Neural progenitor cell (in vitro differentiated cells): ENCODE data around the gene CABP2. TPM values are rescaled to one million over a fixed set of nuclear protein-coding genes. Genes with fewer than 3 reads are reported as not detected.

Experiments used
- DNase-seq: peaks from one replicate; pipeline ENCODE4 v3.0.0-alpha.2; 2016; ENCODE audit warnings: low spot score
- H2AFZ ChIP-seq: fragments of 200-600 bp; sonication (generic); replicated peaks from 2 replicates; pipeline ENCODE4 v1.6.1; 2016; ENCODE audit warnings: antibody characterized with exemption
- H3F3A ChIP-seq: fragments of 200-600 bp; sonication (generic); 2 replicates; pipeline ENCODE4 v1.6.1; 2016; ENCODE audit warnings: antibody characterized with exemption, low read depth
- H3K27ac ChIP-seq: fragments of 200-600 bp; sonication (generic); 2 replicates; pipeline ENCODE4 v1.5.1; 2016; ENCODE audit warnings: mild to moderate bottlenecking
- H3K27me3 ChIP-seq: fragments of 200-600 bp; sonication (generic); 2 replicates; pipeline ENCODE4 v1.6.1; 2016; ENCODE audit warnings: mild to moderate bottlenecking, moderate library complexity
- H3K36me3 ChIP-seq: fragments of 200-600 bp; sonication (generic); 2 replicates; pipeline ENCODE4 v1.5.1; 2016
- H3K4me1 ChIP-seq: fragments of 200-600 bp; sonication (generic); 2 replicates; pipeline ENCODE4 v1.6.1; 2016; ENCODE audit warnings: mixed run types
- H3K4me2 ChIP-seq: fragments of 200-600 bp; sonication (generic); 2 replicates; pipeline ENCODE4 v1.6.1; 2016
- H3K4me3 ChIP-seq: fragments of 200-600 bp; sonication (generic); 2 replicates; pipeline ENCODE4 v1.5.1; 2016
- H3K79me2 ChIP-seq: fragments of 200-600 bp; sonication (generic); 2 replicates; pipeline ENCODE4 v1.6.1; 2016; ENCODE audit warnings: low read depth
- H3K9ac ChIP-seq: fragments of 200-600 bp; sonication (generic); 2 replicates; pipeline ENCODE4 v1.6.1; 2016
- H3K9me3 ChIP-seq: fragments of 200-600 bp; sonication (generic); 2 replicates; pipeline ENCODE4 v1.5.1; 2016; ENCODE audit warnings: low read depth
- H4K20me1 ChIP-seq: fragments of 200-600 bp; sonication (generic); 2 replicates; pipeline ENCODE4 v1.6.1; 2016; ENCODE audit warnings: low read depth
- H3K27ac Mint-ChIP-seq: 3 replicates; pipeline ENCODE4 v1.8.0; 2021; ENCODE audit warnings: mixed read lengths
- H3K27me3 Mint-ChIP-seq: 2 replicates; pipeline ENCODE4 v1.8.0; 2022; ENCODE audit warnings: low read depth, mild to moderate bottlenecking, inconsistent platforms, moderate library complexity, mixed read lengths; ENCODE audit not compliant: insufficient read depth
- H3K36me3 Mint-ChIP-seq: 3 replicates; pipeline ENCODE4 v1.8.0; 2021; ENCODE audit warnings: mixed read lengths
- H3K4me1 Mint-ChIP-seq: 3 replicates; pipeline ENCODE4 v1.8.0; 2021; ENCODE audit warnings: mixed read lengths
- H3K4me3 Mint-ChIP-seq: 3 replicates; pipeline ENCODE4 v1.8.0; 2021; ENCODE audit warnings: mild to moderate bottlenecking, moderate library complexity, mixed read lengths
- H3K9me3 Mint-ChIP-seq: 3 replicates; pipeline ENCODE4 v1.8.0; 2020; ENCODE audit warnings: mixed read lengths
- EZH2 ChIP-seq: fragments of 200-600 bp; sonication (generic); IDR thresholded peaks from 2 replicates; pipeline ENCODE4 v1.6.1; 2017; ENCODE audit warnings: antibody characterized with exemption, mild to moderate bottlenecking, moderate library complexity
- EZH2phosphoT487 ChIP-seq: fragments of 200-600 bp; sonication (generic); IDR thresholded peaks from 2 replicates; pipeline ENCODE4 v1.6.1; 2017; ENCODE audit warnings: antibody characterized with exemption
- total RNA-seq: library from RNA; depleted of rRNA; stranded (reverse); fragments of >200 nt; gene quantifications from 2 replicates; pipeline ENCODE4 v1.2.3, GENCODE V29; 2015; ENCODE audit warnings: low replicate concordance
- TF ChIP-seq, protein P1 (sequence below): fragments of 200-600 bp; sonication (generic); IDR thresholded peaks from 2 replicates; pipeline ENCODE4 v1.5.1; 2017; ENCODE audit warnings: antibody characterized with exemption, mild to moderate bottlenecking

CABP2 gene
- total RNA-seq, 1 donor from 2014 or later, result not detected

DNA sequence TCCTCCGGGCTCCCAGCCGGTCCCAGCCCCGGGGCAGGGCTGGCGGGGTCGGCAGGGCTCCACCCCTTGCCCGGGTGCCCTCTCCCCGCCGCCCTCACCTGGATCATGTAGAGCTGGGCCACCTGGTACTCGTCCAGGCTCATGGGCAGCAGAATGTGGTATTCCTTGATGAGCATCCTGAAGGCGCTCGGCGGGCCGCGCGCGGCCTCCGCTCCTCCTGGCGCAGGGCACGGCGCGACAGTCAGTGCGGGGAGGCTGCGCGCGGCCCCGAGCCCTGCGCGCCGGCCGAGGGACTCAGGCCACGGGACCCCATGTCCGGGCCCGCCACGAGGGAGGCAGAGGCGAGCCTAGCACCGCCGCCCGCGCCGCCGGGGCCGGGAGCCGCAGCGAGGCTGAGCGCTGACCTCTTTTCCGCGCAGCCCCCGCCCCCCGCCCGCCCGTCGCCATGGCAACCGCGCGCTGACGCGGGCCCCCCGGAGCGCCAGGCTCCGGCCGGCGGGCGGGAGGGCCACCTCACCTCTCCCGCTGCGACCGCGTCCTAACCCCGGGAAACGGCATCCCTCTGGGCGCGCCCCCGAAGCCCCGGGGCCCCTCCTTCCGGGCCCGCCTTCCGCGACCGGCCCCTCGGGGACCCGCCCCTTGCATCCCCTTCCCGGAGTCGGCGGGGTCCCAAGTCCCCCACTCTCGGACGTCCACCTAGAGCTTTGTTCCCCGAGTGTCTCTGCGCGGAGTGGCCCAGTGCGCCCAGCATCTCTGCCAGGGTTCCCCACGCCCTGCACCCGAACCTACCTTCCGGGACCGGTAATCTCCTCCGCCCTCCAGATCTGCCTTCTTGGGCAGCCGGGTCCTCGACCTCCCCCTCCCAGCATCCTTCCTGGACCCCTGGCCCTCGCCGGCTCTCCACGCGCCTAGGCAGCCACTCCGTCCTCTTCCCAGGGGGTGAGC lies 19.0 kb downstream of the CABP2 start:
- Mint-ChIP-seq H3K4me1 (peaks cover 30% of the 10 kb centered on the region), H3K27me3 (peaks cover 7% of the 10 kb centered on the region), H3K27ac (no peak overlapping the region), H3K9me3 (no peaks in the 10 kb centered on the region), H3K4me3 (peak overlapping the region; percentile 94), H3K36me3 (peaks cover 12% of the 10 kb centered on the region)
- H3K79me2 ChIP-seq, result peaks cover 9% of the 10 kb centered on the region
- H3K4me3 ChIP-seq, result peak overlapping the region; percentile 71
- H3K27ac ChIP-seq, result no peak overlapping the region
- peaks cover 51% of the 10 kb centered on the region for H4K20me1 ChIP-seq
- no peaks in the 10 kb centered on the region for H3K36me3 ChIP-seq
- H3F3A ChIP-seq, result peaks cover 41% of the 10 kb centered on the region
- peak overlapping the region; percentile 89 for H3K4me2 ChIP-seq
- H3K27me3 ChIP-seq, result peaks cover 11% of the 10 kb centered on the region
- no peaks in the 10 kb centered on the region for H3K9me3 ChIP-seq
- peak overlapping the region; percentile 29 for H2AFZ ChIP-seq
- peaks cover 23% of the 10 kb centered on the region for H3K4me1 ChIP-seq
- TF ChIP-seq, protein P1, sequence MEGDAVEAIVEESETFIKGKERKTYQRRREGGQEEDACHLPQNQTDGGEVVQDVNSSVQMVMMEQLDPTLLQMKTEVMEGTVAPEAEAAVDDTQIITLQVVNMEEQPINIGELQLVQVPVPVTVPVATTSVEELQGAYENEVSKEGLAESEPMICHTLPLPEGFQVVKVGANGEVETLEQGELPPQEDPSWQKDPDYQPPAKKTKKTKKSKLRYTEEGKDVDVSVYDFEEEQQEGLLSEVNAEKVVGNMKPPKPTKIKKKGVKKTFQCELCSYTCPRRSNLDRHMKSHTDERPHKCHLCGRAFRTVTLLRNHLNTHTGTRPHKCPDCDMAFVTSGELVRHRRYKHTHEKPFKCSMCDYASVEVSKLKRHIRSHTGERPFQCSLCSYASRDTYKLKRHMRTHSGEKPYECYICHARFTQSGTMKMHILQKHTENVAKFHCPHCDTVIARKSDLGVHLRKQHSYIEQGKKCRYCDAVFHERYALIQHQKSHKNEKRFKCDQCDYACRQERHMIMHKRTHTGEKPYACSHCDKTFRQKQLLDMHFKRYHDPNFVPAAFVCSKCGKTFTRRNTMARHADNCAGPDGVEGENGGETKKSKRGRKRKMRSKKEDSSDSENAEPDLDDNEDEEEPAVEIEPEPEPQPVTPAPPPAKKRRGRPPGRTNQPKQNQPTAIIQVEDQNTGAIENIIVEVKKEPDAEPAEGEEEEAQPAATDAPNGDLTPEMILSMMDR, result no peak
- TF ChIP-seq EZH2 (no peak), EZH2phosphoT487 (no peak)
- H3K9ac ChIP-seq, result peak overlapping the region; percentile 21
- peak; percentile 78 for DNase-seq

DNA sequence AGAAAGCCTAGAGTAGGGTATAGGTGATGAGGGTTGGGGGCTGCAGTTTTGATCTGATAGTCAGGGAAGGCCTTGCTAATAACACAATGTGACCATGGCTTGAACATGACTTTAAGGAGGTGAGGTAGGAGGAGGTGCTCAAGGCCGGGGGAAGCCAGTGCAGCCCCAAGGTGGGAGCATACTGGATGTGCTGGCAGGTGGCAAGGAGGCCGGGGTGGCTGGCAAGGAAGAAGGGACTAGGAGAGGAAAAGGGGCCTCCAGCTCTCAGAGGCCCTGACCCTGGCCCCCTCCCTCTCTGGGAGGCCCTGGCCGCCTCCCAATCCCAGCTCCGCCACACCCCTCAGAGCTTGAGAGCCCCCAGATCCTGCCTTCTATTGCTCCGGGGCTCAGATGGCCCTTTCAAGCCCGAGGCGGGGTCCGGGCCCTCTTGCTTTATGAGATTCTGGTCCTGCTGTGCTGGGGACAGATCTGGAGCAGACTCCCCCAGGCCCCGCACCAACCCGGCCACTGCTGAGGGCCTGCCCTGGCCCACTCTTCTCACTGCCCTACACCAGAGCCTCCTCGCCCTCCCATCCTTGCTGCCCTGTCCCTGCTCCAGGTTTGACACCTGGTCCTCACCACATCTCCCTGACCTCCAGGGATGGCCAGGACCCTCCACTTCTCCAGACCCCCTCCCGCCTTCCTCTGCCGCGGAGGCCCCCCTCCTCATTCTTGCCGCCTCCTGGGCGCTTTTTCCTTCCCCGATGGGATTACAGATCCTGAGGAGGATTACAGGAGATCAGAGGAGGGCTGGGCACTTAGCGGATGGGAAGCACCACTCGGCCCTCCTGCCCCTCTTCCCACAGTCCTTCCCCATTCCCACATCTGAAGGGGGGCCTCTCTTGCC lies 19.9 kb downstream of the CABP2 start:
- no peak overlapping the region for H3K27ac ChIP-seq
- H3K9ac ChIP-seq, result no peak overlapping the region
- Mint-ChIP-seq H3K27me3 (peaks cover 4% of the 10 kb centered on the region), H3K9me3 (no peaks in the 10 kb centered on the region), H3K27ac (no peak overlapping the region), H3K4me3 (peak overlapping the region; percentile 75), H3K36me3 (peaks cover 12% of the 10 kb centered on the region), H3K4me1 (peaks cover 23% of the 10 kb centered on the region)
- peaks cover 9% of the 10 kb centered on the region for H3K79me2 ChIP-seq
- peaks cover 41% of the 10 kb centered on the region for H3F3A ChIP-seq
- peaks cover 51% of the 10 kb centered on the region for H4K20me1 ChIP-seq
- H3K4me2 ChIP-seq, result peak overlapping the region; percentile 89
- peaks cover 11% of the 10 kb centered on the region for H3K27me3 ChIP-seq
- peak overlapping the region; percentile 29 for H2AFZ ChIP-seq
- peaks cover 23% of the 10 kb centered on the region for H3K4me1 ChIP-seq
- H3K36me3 ChIP-seq, result no peaks in the 10 kb centered on the region
- no peaks in the 10 kb centered on the region for H3K9me3 ChIP-seq
- peak overlapping the region; percentile 71 for H3K4me3 ChIP-seq
- TF ChIP-seq, protein P1, result no peak
- TF ChIP-seq EZH2 (no peak), EZH2phosphoT487 (no peak)
- DNase-seq, result peak; percentile 62

DNA sequence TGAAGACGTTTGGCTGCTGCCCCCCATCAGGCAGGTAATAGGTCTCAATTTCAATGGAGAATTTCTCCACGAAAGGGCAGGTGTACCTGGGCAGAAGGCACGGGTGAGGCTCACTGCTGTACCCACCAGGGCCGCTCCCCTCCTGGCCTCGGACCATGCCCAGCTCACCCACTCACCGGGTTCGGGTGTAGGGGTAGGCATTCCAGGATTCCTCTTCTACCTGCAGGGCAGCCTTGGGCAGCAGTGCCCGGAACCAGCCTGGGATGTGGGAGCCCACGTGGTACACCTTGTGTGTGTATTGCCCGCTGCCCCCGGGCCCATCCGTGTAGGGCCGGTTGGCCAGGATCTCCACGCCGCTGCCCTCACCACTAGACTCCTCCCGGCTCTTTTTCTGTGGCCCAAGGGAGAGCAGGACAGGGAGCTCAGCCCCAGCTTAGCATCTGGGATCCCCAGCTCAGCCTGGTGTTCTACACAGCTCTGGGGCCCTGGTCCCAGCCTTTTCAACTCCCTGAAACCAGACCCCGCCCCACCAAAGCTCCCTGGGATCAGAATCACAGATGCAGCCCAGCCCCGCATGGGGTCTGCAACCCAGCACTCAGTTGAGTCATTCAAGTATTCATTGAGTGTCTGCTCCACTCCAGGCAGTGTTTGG lies 20.8 kb downstream of the CABP2 start:
- no peak overlapping the region for H3K9ac ChIP-seq
- TF ChIP-seq EZH2 (no peak), EZH2phosphoT487 (no peak)
- TF ChIP-seq, protein P1, result no peak
- Mint-ChIP-seq H3K27me3 (peaks cover 4% of the 10 kb centered on the region), H3K4me3 (peak overlapping the region; percentile 75), H3K4me1 (peaks cover 23% of the 10 kb centered on the region), H3K9me3 (no peaks in the 10 kb centered on the region), H3K36me3 (peaks cover 12% of the 10 kb centered on the region), H3K27ac (no peak overlapping the region)
- H4K20me1 ChIP-seq, result peaks cover 48% of the 10 kb centered on the region
- peaks cover 22% of the 10 kb centered on the region for H3K4me1 ChIP-seq
- H3K4me3 ChIP-seq, result no peak overlapping the region
- no peak overlapping the region for H3K4me2 ChIP-seq
- H2AFZ ChIP-seq, result no peak overlapping the region
- H3K27me3 ChIP-seq, result peaks cover 11% of the 10 kb centered on the region
- no peaks in the 10 kb centered on the region for H3K9me3 ChIP-seq
- no peaks in the 10 kb centered on the region for H3K36me3 ChIP-seq
- no peak overlapping the region for H3K27ac ChIP-seq
- H3K79me2 ChIP-seq, result peaks cover 8% of the 10 kb centered on the region
- peaks cover 36% of the 10 kb centered on the region for H3F3A ChIP-seq
- DNase-seq, result no peak
